GM21619 (cell line): Measurements from ENCODE around the gene FAM217A.
"Not testable (repeated sequence)": the region's sequence is repeated elsewhere in the genome, so short reads cannot be mapped to it uniquely, and the experiment has no call there.

Experiments used
- ATAC-seq: cut with Tn5 transposase; IDR thresholded peaks from one replicate; pipeline ENCODE4 v1.9.1; 2021; ENCODE audit not compliant: unreplicated experiment

The FAM217A gene, protein sequence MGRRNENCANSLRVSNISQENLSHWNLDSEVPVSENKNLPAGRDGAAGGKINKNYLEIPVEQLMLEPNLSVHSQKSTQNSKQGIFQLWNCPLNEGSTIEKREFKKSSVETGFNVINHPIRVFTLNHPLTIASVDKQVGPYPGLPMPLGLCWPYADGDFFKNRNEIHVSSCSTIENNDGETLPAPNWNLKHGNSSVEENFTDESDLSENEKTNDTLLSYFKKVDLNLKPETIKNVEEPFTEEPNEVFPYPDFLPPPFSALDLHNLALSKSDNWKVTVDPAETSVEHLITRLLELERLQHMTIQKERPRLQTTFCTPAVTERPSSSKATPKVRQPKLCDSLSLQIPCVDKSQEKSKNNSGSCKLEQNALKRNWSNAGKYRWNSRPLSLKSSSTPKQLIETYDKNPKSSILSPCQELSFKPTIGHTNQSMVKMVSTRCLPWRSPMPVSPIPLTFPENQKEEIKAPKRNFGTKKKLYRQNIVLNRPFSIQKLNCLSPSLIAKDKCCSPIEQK

DNA sequence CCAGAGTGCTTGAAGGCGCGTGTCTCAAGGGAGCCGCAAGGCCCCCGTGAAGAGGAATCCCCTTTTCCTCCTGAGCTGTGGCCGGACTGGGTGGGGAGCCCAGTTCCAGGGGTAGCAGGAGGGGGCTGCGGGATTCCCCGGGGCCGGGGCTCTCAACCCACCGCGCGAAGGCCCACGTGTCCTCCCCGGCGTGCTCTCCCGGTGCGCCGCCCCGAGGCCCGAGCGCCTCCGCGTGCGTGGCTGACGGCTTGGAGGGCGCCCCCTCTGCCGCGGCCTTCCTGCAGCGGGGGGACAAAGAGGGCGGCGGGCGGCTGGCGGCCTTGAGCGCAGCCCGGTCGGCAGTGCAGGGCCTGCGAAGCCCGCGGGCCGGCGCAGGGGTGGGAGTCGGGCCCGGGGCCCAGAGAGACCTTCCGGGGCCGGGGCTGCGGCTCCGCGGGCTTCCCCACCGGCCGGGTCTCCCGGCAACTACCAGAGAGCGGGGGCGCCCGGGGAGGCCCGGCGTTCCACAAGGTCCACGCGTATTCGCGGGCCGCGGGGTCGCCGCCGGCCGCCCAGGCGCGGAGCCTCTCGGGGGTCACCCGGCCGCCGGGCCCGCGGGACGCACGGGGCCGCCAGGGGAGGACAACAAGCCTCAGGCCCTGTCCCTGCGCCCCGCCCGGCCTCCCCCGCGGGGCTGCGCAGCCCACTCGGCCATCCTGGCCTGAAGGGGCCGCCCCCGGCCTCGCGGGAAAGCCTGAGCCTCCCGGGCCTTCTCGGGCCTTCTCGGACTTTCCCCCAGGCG, at the start of gene FAM217A:
Gene FAM217A, minus strand, starts transcription at position 447 of the 781 bp plus-strand sequence. CDS start 1,723 bp downstream, outside the sequence.
- no peak for ATAC-seq

GRCh38 chr6:4128072-4128471, 49.1 kb upstream of the FAM217A start:
- ATAC-seq = no peak

DNA sequence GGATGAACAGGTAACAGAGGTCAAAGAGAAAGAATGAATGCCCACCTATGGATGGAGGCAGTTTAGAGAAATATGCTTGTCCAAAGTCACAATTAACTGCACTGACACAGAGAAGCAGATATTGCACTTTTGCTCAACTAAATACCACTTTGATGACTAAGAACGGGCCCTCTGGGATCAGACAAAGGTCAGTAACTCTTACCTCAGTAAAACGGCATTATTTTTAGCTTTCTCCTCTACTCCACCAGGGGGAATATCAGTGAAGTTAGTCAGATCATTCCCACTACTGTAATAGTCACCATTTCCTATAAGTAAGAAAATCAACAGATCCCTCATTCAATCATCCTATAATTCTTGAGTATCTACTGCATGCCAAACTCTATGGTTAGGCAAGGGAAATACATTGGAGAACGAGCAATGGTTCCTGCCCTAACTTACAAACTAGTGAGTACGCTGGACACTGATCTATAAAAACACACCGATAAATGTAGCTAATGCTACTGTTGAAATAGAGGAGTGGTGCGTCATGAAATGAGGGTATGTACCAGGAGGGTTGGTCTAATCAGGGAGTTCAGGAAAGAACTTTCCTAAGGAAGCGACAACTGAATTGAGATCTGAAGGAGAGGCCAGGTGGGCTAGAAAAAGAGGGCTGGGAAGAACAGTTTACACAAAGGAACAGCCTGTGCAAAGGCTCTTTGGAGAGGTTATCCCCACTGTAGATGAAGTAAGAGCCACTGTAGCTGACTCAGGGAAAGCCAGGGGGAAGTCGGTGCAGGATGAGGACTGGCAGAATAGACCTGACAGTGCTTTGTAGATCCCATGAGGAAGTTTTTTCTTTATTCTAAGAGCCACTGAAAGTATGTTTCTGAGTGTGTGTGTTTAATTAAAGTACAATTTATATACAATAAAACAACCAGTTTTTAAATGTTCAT, 47.3 kb upstream of the FAM217A start:
- ATAC-seq = no peak

- no peak for ATAC-seq
Measured at GRCh38 chr6:4125500-4125899, 46.6 kb upstream of the FAM217A start.

DNA sequence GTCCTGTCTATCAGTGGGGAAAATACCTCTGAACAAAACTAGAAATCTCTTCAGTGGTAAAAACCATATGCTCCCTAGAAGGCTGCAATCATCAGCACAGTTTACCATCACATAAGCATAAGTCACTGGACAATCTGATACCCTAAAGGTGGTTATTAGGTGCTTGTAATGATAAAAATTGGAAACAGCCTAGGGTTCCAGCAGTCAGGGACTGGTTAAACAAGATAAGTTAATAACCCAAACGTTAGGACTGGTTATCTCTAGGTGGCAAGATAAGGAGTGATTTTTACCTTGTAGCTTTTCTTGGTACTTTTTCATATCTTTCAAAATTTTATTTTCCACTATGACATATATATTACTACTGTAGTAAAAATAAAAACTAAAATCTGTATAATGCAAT, 45.4 kb upstream of the FAM217A start:
- no peak for ATAC-seq

GRCh38 chr6:4115741-4116140, 36.8 kb upstream of the FAM217A start:
- no peak for ATAC-seq

GRCh38 chr6:4114123-4114522, 35.2 kb upstream of the FAM217A start:
- no peak for ATAC-seq

GRCh38 chr6:4113649-4114048, 34.7 kb upstream of the FAM217A start:
- ATAC-seq = no peak

GRCh38 chr6:4112366-4112765, 33.4 kb upstream of the FAM217A start:
- no peak for ATAC-seq

GRCh38 chr6:4109363-4109815, 30.5 kb upstream of the FAM217A start:
- not testable (repeated sequence) for ATAC-seq

DNA sequence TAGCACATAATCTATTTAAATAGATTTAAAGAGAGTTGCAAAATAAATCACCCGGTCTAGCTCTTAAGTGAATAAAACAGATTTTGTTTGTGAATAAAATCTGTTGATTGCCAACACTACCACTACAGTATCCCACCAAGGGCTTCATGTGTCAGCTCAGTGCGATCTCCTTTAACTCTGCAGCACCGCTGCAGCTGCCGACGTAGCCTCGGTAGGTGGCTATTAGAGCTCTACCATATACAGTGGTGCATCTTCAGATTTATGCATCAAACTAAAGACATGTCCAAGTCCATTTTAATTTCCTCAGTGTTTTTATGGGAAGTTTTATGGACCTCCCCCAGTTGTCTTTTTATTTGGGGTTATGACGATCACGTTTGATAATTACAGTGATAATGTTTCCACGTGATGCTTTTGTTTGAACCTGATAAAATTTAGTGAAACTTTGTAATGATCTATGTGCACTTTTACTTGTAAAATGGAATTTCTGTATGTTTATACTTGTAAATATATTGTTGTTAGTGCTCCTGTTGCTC, 29.7 kb upstream of the FAM217A start:
- ATAC-seq = no peak

GRCh38 chr6:4107873-4108272, 28.9 kb upstream of the FAM217A start:
- no peak for ATAC-seq

GRCh38 chr6:4105980-4106536, 27.1 kb upstream of the FAM217A start:
- ATAC-seq = no peak

- ATAC-seq = no peak
Measured at GRCh38 chr6:4103929-4104328, 25.0 kb upstream of the FAM217A start.

- ATAC-seq = no peak
Measured at GRCh38 chr6:4102687-4103244, 23.8 kb upstream of the FAM217A start.

GRCh38 chr6:4101298-4101697, 22.4 kb upstream of the FAM217A start:
- ATAC-seq = no peak

DNA sequence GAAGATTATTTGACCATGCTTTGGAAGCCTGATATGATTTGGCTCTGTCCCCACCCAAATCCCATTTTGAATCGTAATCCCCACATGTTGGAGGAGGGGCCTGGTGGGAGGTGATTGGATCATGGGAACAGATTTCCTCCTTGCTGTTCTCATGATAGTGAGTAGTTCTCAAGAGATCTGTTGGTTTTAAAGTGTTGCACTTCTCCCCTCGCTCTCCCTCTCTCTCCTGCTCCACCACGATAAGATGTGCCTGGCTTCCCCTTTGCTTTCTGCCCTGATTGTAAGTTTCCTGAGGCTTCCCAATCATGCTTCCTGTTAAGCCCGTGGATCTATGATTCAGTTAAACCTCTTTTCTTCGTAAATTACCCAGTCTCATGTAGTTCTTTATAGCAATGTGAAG, 21.7 kb upstream of the FAM217A start:
- ATAC-seq = no peak

DNA sequence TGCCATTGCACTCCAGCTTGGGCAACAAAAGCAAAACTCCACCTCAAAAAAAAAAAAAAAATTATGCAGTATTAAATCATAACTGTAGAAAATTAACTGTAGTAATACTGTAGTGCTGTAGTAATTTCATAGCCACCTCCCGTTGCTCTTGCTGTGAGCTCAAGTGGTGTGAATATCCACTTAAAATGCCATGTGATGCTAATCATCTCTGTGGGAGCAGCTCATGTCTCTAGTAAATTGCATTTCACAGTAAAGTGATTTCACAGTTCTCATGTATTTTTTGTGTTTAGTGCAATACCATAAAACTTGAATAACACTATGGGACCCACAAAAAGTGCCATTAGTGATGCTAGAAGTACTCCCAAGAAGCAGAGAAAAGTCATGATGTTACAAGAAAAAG, 14.4 kb upstream of the FAM217A start:
- no peak for ATAC-seq

GRCh38 chr6:4091941-4092340, 13.0 kb upstream of the FAM217A start:
- no peak for ATAC-seq

GRCh38 chr6:4090043-4090442, 11.1 kb upstream of the FAM217A start:
- not testable (repeated sequence) for ATAC-seq
